ENCODE results near the gene FAM168A.
A peak's percentile ranks its signal among the peaks of the same experiment; 100 is the strongest.

FAM168A gene

DNA sequence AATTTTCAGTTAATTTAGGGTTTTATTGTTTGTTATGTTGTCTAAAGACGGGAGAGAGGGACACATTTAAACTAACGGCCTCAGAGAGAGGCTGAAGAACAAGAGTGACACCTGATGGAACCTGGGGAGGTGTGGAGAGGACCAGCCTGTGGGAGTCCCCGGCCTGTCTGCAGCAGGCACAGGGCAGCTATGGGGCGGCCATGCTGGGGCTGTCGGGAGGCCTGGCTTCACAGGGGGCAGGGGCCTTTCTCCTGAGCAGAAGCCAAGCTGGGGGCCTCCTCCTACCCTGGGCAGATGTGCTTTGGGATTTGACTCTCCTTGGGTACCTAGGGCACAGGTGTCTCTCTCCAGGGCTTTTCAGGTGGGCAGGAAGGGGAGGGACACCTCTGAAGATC lies 199.8 kb downstream of the FAM168A start:
- no peak for DNase-seq

DNA sequence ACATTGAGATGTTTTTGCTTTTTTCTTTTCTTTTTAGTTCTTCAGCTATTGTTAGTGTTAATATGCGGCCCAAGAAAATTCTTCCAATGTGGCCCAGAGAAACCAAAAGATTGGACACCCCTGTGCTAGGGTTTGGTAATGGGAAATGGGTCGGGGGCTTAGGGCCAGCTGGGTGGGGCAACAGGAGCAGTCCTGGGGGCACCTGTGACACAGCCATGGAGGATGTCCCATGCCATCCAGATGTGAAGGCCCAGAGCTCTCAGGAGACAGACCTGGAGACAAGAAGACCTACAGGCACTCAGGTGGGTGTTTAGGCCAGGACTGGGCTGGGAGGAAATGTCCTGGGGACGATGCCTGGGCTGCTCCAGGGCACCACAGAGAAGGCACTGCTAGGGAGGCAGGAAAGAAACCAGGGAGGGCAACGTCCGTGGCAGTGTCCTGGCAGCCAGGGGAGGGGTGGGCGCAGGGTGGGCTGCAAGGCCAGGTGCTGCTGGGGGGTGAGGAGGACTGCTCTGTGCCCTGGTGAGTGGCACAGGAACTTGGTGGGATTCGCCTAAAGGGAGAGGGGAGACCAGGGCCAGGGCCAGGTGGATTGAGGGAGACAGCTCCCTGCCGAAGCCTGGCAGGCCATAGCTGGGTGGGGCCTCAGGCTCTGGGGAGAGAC lies 200.3 kb downstream of the FAM168A start:
- no peak for DNase-seq

DNA sequence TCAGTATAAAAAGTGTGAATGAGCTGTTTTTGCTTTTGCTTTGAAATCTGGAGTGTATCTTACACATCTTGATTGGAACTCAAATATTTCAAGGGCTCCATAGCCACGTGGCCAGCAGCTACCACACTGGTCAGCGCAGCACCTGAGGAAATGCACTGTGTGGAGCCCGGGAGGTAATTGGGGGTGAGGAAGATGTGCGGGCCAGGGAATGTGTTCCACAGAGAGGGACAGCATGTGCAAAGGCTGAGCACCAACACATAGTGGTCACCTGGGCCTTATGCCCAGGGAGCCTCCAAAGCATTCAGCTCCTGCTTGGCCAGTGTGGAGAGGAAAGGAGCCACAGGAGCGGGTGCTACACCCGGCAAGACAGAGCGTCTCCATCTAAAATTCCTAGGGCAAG lies 200.9 kb downstream of the FAM168A start:
- no peak for DNase-seq

DNA sequence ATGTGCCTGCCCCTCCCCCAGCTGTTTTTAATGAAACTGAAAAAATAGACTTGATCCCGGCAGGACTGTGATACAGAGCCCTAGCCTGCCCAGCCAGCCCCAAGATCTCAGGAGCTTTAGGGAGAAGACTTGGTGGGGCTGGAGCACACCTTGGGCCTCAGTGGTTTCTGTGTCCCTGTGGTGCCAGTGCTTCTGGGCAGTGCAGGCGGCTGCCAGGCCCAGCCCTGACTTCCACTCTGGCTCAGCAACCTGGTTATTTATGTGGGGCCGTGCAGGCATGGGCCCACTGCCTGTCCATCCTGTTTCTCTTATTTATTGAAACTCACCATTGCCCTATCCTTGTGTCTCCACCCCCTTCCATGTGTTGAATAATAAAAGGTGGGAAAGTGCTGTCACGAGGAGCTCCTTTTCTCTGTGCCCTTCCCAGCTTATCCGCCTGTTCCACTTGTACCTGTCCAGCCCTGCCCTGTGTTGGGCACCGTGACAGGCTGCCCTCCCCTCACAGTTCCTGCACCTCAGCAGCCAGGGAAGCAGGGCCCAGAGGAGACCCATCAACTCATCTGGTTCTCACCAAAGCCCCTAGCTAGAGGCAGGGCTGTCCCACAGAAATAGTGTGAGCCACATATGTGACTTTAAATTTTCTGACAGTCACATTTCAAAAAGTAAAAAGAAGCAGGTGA lies 201.5 kb downstream of the FAM168A start:
- no peak for DNase-seq

DNA sequence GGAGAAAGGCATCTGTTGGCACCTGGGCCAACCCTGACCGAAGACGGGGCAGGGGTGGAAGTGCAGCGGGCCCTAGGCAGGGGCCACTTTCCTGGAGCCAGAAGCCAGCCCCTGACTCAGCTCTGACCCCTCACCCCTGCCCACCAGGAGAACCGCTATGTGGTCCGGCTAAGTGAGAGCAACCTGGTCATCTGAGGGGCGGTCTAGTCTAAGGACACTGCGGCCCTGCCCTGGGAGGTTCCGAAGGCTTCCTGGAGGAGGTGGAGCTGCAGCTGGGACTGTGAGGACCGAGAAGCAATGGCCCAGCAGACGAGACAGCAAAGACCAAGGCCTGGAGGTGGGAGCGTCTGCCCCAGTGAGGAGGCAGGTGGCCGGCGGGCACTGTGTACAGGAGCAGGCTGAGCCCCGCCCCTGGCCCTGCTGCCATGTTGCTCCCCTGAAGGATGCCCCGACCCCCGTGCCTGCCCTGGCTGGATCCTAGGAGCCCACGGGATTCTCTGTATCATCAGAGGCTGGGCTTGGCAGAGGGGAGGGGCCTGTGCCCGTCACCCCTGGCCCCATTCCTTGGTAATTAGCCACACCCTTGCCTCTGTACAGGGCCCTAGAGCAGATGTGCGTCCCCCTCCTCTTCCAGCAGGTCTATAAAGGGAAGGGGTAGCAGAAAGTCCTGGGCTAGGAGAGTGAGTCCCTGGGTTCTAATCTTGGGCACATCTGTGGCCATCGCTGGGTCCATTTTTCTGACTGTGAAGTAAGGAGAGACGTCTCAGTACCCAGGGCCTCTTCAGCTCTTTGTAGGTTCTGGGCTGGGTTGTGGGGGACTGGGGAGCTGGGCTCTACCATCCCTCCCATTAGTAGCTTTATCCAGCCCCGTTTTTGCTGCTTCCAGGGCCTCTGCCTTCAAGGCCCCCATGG lies 202.4 kb downstream of the FAM168A start:
- DNase-seq: no peak

DNA sequence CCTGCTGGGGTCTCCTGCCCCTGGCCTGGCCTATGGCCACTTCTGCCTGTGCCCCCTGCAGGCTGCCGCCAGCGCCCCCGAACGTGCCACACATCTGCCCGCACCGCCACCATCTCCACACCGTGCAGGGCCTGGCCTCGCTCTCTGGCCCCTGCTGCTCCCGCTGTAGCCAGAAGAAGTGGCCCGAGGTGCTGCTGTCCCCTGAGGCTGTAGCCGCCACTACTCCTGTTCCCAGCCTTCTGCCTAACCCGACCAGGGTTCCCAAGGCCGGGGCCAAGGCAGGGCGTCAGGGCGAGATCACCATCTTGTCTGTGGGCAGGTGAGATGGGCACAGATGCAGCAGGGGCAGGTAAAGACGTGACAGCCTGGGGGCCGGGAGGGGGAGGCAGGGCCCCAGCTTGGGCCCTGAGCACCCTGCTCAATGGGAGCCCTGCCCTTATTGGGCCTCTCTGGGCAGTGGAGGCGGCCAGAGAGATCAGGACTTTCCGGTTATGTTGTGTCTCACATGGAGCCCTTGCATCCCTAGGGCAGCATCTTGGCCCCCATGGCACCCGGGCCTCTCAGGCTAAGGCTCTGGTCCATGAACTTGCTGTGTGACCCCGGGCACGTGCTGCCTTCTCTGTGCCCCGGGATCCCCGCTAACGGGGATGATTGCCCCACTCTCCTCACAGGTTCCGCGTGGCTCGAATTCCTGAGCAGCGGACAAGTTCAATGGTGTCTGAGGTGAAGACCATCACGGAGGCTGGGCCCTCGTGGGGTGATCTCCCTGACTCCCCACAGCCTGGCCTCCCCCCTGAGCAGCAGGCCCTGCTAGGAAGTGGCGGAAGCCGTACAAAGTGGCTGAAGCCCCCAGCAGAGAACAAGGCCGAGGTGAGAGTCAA lies 203.3 kb downstream of the FAM168A start:
- DNase-seq: no peak

DNA sequence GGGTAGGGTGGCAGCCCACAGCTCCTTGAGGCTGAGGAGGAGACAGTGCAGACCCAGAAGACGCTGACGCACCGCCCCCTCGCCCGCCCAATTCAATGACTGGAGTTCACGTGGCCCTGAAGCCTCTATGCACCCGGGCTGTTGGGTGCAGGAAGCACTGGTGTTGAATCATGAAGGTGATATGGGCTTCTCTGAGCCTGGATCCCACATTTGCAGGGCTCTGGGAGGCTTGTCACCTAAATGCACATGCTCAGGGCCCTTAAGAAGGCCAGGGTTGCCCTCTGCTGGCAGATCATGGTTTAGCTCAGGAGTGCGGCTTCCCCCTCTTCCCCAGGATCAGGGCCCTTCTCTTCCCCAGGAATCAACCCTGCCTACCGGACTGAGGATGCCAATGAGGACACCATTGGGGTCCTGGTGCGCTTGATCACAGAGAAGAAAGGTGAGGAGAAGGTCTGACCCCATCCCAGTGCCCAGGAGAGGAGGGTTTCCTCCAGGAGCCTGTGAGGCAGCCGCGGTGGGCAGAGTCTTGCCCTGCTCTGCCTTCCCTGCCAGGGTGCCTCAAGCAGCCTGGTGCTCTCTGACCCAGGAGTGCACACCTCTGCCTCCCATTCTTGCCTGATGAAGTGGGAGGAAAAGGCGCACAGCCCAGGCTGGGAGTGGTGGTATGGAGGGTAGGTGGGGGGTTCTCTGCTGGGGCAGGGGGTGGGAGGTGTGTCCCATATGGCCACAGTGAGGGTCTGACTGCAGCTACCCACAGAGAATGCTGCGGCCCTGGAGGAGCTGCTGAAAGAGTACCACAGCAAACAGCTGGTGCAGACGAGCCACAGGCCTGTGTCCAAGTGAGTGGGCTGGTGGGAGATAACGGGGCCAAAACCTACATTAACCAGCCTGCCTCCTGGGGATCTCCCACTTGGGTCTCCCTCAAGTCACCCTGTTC lies 204.2 kb downstream of the FAM168A start:
- peak; percentile 50 for DNase-seq

DNA sequence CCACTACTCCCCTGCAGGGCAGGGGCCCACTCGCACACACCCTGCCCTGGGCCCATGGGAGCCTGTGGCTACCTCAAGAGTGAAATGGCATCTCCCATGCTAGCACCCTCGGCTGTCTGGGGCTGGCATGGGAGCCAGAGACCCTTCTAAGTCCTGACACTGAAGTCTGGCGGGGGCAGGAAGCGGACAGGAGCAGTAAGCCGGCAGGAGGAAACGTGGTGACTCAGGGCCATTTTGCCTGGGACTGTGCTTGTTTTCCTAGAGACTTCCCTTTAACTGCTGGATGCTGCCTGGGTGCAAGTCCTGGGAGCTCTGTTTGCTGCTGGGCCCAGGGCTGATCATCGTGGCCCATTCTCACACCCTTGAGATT lies 204.9 kb downstream of the FAM168A start:
- DNase-seq: no peak

DNA sequence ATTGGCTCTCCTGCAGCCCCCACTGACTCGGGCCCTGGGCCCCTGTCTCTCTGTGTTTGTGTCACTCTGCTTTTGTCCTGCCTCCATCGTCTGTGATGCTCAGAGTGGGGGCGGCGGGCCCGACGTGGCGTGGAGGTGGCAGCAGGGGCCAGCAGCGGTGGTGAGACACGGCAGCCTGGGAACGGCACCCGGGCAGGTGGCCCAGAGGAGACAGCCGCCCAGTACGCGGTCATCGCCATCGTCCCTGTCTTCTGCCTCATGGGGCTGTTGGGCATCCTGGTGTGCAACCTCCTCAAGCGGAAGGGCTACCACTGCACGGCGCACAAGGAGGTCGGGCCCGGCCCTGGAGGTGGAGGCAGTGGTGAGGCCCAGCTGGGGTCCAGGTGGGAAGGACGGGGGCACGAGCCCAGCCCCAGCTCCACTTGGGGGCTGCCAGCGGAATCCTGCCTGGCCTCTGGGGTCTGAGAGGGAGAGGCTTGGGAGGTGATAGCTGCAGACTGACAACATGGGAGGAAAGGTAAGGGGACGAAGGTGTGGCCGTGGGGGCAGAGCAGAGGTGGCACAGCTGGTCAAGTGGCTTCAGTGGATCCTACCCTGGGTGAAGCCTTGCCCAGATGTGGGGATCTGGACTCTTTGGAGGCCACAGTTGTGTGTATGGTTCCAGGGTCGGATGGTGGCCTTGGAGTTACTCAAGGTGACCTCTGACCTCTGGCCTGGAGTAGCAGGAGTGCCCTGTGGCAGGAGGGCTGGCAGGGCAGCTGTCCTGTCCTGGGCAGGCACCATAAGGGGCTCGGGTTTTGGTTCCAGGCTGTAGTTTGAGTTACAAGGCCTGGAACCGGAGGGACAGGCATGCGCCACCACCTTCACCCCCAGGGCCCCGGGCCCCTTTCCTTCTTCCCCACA lies 205.6 kb downstream of the FAM168A start:
- DNase-seq: no peak

DNA sequence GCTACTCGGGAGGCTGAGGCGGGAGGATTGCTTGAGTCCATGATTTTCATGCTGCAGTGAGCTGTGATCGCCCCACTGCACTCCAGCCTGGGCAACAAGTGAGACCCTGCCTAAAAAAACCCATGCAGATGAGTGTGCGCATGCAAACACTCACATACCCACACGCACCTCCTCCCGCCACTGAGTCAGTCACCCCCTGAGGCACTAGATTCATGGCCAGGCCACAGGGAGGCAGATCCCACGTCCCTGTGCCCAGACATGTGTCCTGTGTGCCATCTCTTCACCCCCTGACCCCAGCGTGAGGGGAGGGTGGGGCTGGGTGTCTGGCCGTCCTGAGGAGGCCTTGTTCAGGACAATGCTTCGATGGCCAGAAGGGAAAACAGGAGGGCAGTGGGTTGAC lies 206.2 kb downstream of the FAM168A start:
- no peak for DNase-seq

DNA sequence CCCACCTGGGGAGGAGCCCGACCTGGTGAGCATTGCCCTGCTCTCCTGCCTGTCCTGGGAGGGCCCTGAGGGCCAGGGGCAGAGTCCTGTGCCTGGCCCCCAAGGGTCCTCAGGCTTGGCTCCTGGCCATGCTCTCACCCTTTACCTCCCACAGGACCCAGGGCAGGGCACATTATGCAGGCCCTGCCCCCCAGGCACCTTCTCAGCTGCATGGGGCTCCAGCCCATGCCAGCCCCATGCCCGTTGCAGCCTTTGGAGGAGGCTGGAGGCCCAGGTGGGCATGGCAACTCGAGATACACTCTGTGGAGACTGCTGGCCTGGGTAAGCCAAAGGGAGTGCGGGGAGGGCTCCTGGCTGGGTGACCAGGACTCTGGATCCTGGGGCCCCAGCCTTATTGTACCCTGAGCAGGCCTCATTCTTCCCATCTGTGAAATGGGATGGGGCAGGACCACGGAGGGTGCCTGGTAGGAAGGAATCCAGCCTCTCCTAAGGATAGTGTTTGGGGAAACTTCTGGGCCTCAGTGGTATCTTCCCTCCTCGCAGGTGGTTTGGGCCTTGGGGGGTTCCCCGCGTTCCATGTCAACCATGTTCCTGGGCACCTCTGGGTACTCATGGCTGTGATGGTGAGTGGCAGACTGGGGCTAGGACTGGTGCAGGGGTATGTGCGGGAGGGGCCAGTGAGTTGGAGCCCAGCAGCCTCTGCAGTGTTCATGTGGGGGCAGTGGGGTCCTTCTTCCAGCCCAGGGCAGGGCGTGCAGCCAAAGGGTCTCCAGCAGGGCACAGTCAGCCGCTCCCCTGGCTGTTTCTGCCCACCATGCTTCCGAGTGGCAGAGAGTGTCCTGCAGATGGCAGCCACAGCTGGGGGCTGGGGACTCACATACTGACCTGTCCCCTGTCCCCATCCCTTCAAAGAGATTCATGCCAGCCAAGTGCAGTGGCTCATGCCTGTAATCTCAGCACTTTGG lies 207.0 kb downstream of the FAM168A start:
- no peak for DNase-seq

DNA sequence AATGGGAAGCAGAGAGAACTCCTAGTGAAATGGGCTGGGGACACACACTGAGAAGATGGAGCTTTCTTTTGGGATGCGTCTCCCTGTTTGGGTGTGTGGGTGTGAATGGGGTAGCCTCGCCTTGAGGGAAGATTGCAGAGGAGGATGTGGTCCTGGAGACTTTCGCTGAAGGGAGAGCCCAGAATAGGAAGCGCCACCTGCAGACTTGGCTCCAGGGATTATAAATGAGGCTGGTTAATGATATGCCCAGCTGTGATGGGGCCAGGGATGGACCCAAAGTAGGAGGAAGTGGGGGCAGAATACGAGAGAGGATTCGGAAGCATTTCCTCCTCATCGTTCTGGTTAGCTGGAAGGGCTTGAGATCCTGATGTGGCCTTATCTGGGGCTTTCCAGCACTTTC lies 208.0 kb downstream of the FAM168A start:
- DNase-seq: no peak

DNA sequence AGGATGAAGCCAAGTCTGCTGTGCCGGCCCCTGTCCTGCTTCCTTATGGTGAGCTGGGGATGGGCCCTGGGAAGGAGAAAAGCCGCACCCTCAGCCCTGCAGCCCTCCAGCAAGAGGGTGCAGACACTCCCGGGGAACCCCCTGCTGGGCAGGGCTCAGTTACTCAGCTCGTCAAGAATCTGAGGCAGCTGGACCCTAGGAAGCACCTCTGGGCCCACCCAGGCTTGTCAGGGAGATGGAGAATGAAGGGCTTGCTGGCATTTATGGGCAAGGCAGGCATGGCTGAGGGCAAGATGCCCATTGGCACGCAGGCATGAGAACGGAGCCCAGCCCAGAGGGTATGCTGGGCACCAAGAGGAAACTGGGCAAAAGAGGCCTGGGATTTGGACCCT lies 208.8 kb downstream of the FAM168A start:
- DNase-seq: no peak

DNA sequence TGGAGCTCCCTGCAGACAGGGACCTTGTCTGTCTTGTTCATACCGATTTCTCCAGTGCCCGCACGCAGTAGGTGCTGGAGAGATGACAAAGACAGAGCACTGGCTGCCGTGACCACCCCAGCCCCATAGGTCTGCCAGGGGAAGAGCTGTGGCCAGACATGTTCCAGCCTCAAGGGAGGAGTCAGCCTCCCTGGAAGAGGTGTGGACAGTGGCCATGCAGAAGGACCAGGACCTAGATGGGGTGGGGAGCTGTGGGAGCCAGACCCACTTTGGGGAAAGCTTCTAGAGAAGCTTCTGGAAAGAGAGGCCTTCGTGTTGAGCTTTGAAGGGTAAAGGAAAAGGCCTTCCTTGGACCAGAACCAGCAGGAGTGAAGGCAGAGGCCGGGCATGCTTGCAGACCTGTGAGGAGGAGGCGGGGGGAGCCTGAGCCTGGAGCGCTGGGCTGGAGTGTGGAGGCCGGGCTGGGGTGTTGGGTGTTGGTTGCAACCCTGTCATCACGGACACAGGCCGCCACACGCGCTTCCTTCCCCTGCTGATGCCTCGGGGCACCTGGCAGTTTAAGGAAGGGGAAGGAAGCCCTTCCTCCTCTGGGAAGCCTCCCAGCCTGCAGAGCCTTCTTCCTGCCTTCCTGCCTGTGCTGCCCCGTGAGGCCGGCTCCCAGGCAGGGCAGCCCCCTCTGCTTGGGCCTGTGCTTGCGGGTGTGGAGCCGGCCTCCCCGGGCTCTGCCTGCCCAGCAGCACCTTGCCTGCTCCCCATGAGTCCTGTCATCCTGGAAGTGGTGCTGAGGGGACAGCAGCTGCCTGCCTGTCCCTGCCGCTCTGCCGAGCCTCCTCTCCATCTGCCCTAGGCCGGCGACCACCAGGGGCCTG lies 209.4 kb downstream of the FAM168A start:
- DNase-seq: no peak

DNA sequence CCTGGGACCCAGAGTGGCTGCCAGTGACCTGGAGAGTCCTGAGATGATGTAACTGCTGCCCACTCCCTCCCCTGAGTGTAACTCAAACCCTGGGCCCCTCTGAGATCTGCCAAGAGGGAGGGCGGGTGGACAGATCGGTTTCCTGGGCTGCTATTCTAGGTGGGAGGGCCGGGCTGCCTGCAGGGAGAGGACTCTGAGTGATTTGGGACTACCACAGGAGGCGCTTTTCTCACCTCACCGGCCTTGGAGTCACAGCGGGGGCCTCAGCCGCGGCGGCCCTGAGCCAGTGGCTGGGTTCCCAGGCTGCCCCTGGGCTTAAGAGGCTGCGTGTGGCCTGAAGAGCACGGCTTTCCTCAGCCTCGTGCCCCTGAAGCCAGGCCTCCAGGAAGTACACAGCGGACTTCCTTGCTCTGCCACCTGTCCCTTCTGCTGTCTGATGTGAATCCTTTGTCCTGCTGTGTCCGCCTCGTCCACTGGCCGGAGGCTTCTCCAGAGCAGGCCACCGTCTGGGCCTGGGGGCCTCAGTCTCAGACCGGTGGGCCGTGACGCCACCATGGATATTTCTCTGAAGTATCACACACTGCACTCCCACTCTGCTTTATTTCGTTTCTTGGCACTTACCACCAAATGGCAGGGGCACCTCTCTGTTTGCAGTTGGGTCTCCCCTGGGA lies 210.2 kb downstream of the FAM168A start:
- DNase-seq: no peak

DNA sequence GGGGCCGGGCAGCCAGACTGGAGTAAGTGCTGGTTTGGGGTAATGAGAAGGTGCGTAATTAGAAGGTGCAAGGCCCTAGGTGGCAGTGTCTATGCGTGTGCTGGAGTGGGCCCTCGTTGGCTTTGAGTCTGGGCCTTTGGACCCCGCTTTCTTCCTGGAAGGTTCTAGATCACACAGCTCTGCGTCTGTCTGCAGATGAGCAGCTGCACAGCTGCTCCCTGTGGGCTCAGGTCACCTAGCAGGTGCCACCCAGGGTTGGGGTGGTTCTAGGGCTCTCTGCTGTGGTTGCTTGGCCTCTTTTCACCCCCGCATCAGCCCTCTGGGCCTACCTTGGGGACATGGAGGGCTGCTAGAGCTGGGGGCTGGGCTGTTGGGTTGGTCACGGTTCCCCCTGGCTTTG lies 211.4 kb downstream of the FAM168A start:
- no peak for DNase-seq

DNA sequence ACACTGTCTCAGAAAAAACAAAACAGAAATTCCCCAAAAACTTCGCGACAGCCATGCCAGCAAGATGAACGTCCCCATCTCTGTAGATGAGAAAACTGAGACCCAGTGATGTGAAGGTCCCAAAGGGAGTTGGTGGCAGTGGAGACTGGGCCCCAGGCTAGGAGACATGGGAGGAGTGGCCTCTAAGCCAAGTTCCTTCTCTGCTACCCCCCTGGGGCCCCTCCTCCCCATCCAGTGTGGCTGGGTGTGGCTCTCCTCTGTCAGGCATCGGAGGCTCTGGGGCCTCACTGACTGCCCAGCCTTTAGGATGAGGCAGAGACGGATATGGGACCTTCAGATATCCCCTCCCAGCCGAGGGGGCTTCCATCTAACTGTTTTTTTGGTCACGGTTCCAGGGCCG lies 211.9 kb downstream of the FAM168A start:
- no peak for DNase-seq

Measured in central memory CD4-positive, alpha-beta T cell (primary cell).